ENCODE measurements around the gene PLXDC2. TPM values are rescaled to one million over a fixed set of nuclear protein-coding genes. Genes with fewer than 3 reads are reported as not detected.

PLXDC2 gene
- total and polyA plus RNA-seq, 3 experiments from 2014 or later, result 0.15 to 1.5 (median 0.38) TPM

GRCh38 chr10:19833170-19833824, 17.1 kb downstream of the PLXDC2 start:
- Histone ChIP-seq H3K27me3 (ENCODE audit: insufficient read depth, low read length, poor library complexity, severe bottlenecking) (no peaks in the 10 kb centered on the region), H3K9me3 (ENCODE audit: low read length) (no peaks in the 10 kb centered on the region), H3K4me3 (ENCODE audit: low read length) (no peak overlapping the region), H3K4me1 (ENCODE audit: insufficient read depth, low read length) (no peaks in the 10 kb centered on the region), H3K36me3 (ENCODE audit: insufficient read depth, low read length) (no peaks in the 10 kb centered on the region), H3K27ac (ENCODE audit: low read depth, low read length) (no peak overlapping the region)
- Mint-ChIP-seq H3K4me1 (no peaks in the 10 kb centered on the region), H3K27me3 (peaks cover 0 to 1% of the 10 kb centered on the region in 2 donors), H3K27ac (no peak overlapping the region), H3K4me3 (no peak overlapping the region), H3K36me3 (no peaks in the 10 kb centered on the region), H3K9me3 (peaks cover 5 to 30% (median 8%) of the 10 kb centered on the region in 5 donors)
- POLR2A ChIA-PET, result no interaction called here
- CTCF ChIA-PET, result no interaction called here
- DNase-seq, result no peak

GRCh38 chr10:19835952-19836351, 19.7 kb downstream of the PLXDC2 start:
- Histone ChIP-seq H3K27me3 (ENCODE audit: insufficient read depth, low read length, poor library complexity, severe bottlenecking) (no peaks in the 10 kb centered on the region), H3K9me3 (ENCODE audit: low read length) (no peaks in the 10 kb centered on the region), H3K36me3 (ENCODE audit: insufficient read depth, low read length) (no peaks in the 10 kb centered on the region), H3K4me1 (ENCODE audit: insufficient read depth, low read length) (no peaks in the 10 kb centered on the region), H3K27ac (ENCODE audit: low read depth, low read length) (no peak overlapping the region), H3K4me3 (ENCODE audit: low read length) (no peak overlapping the region)
- Mint-ChIP-seq H3K27ac (no peak overlapping the region), H3K9me3 (peaks cover 4 to 25% (median 5%) of the 10 kb centered on the region in 5 donors), H3K4me1 (no peaks in the 10 kb centered on the region), H3K27me3 (no peaks in the 10 kb centered on the region), H3K36me3 (no peaks in the 10 kb centered on the region), H3K4me3 (no peak overlapping the region)
- ChIA-PET CTCF (no interaction called here), POLR2A (no interaction called here)
- no peak for DNase-seq

- no peak overlapping the region for H3K27ac Mint-ChIP-seq
- no peak overlapping the region for H3K4me3 ChIP-seq (ENCODE audit: low read length)
- no peak overlapping the region for H3K4me3 Mint-ChIP-seq
- H3K9me3 Mint-ChIP-seq, result peaks cover 0 to 11% (median 2%) of the 10 kb centered on the region in 5 donors
- no peaks in the 10 kb centered on the region for H3K4me1 ChIP-seq (ENCODE audit: insufficient read depth, low read length)
- DNase-seq, result no peak
- no peaks in the 10 kb centered on the region for H3K27me3 Mint-ChIP-seq
- no peaks in the 10 kb centered on the region for H3K27me3 ChIP-seq (ENCODE audit: insufficient read depth, low read length, poor library complexity, severe bottlenecking)
- H3K36me3 ChIP-seq (ENCODE audit: insufficient read depth, low read length), result no peaks in the 10 kb centered on the region
- no peaks in the 10 kb centered on the region for H3K4me1 Mint-ChIP-seq
- ChIA-PET CTCF (no interaction called here), POLR2A (no interaction called here)
- H3K36me3 Mint-ChIP-seq, result no peaks in the 10 kb centered on the region
- H3K27ac ChIP-seq (ENCODE audit: low read depth, low read length), result no peak overlapping the region
- H3K9me3 ChIP-seq (ENCODE audit: low read length), result no peaks in the 10 kb centered on the region
Measured at GRCh38 chr10:19839090-19839489, 22.9 kb downstream of the PLXDC2 start.

- H3K4me1 Mint-ChIP-seq, result no peaks in the 10 kb centered on the region
- H3K27ac Mint-ChIP-seq, result no peak overlapping the region
- H3K27me3 Mint-ChIP-seq, result no peaks in the 10 kb centered on the region
- Histone ChIP-seq H3K9me3 (ENCODE audit: low read length) (no peaks in the 10 kb centered on the region), H3K36me3 (ENCODE audit: insufficient read depth, low read length) (no peaks in the 10 kb centered on the region), H3K27me3 (ENCODE audit: insufficient read depth, low read length, poor library complexity, severe bottlenecking) (no peaks in the 10 kb centered on the region), H3K4me3 (ENCODE audit: low read length) (no peak overlapping the region), H3K27ac (ENCODE audit: low read depth, low read length) (no peak overlapping the region), H3K4me1 (ENCODE audit: insufficient read depth, low read length) (no peaks in the 10 kb centered on the region)
- ChIA-PET CTCF (no interaction called here), POLR2A (no interaction called here)
- no peaks in the 10 kb centered on the region for H3K36me3 Mint-ChIP-seq
- no peak overlapping the region for H3K4me3 Mint-ChIP-seq
- no peak for DNase-seq
- H3K9me3 Mint-ChIP-seq, result peaks cover 0 to 11% (median 2%) of the 10 kb centered on the region in 5 donors
Measured at GRCh38 chr10:19839552-19839951, 23.3 kb downstream of the PLXDC2 start.

GRCh38 chr10:19840776-19841175, 24.5 kb downstream of the PLXDC2 start:
- H3K9me3 ChIP-seq (ENCODE audit: low read length), result no peaks in the 10 kb centered on the region
- POLR2A ChIA-PET, result no interaction called here
- Mint-ChIP-seq H3K27me3 (no peaks in the 10 kb centered on the region), H3K27ac (no peak overlapping the region), H3K4me1 (no peaks in the 10 kb centered on the region), H3K4me3 (no peak overlapping the region), H3K36me3 (no peaks in the 10 kb centered on the region), H3K9me3 (peaks cover 0 to 11% (median 5%) of the 10 kb centered on the region in 5 donors)
- DNase-seq, result no peak
- CTCF ChIA-PET, result no interaction called here
- H3K27me3 ChIP-seq (ENCODE audit: insufficient read depth, low read length, poor library complexity, severe bottlenecking), result no peaks in the 10 kb centered on the region
- no peaks in the 10 kb centered on the region for H3K36me3 ChIP-seq (ENCODE audit: insufficient read depth, low read length)
- no peak overlapping the region for H3K27ac ChIP-seq (ENCODE audit: low read depth, low read length)
- H3K4me3 ChIP-seq (ENCODE audit: low read length), result no peak overlapping the region
- H3K4me1 ChIP-seq (ENCODE audit: insufficient read depth, low read length), result no peaks in the 10 kb centered on the region

- H3K4me3 ChIP-seq (ENCODE audit: low read length), result no peak overlapping the region
- no peaks in the 10 kb centered on the region for H3K27me3 ChIP-seq (ENCODE audit: insufficient read depth, low read length, poor library complexity, severe bottlenecking)
- Mint-ChIP-seq H3K27ac (no peak overlapping the region), H3K4me3 (no peak overlapping the region), H3K27me3 (no peaks in the 10 kb centered on the region), H3K9me3 (peaks cover 0 to 6% (median 3%) of the 10 kb centered on the region in 5 donors), H3K36me3 (no peaks in the 10 kb centered on the region), H3K4me1 (no peaks in the 10 kb centered on the region)
- ChIA-PET CTCF (no interaction called here), POLR2A (no interaction called here)
- H3K4me1 ChIP-seq (ENCODE audit: insufficient read depth, low read length), result no peaks in the 10 kb centered on the region
- H3K27ac ChIP-seq (ENCODE audit: low read depth, low read length), result no peak overlapping the region
- no peaks in the 10 kb centered on the region for H3K36me3 ChIP-seq (ENCODE audit: insufficient read depth, low read length)
- H3K9me3 ChIP-seq (ENCODE audit: low read length), result no peaks in the 10 kb centered on the region
- DNase-seq, result no peak
Measured at GRCh38 chr10:19843487-19843886, 27.3 kb downstream of the PLXDC2 start.

- no peaks in the 10 kb centered on the region for H3K4me1 Mint-ChIP-seq
- ChIA-PET CTCF (no interaction called here), POLR2A (no interaction called here)
- no peaks in the 10 kb centered on the region for H3K36me3 ChIP-seq (ENCODE audit: insufficient read depth, low read length)
- peaks cover 0 to 10% (median 2%) of the 10 kb centered on the region in 5 donors for H3K9me3 Mint-ChIP-seq
- no peak overlapping the region for H3K27ac ChIP-seq (ENCODE audit: low read depth, low read length)
- H3K27me3 Mint-ChIP-seq, result no peaks in the 10 kb centered on the region
- no peaks in the 10 kb centered on the region for H3K27me3 ChIP-seq (ENCODE audit: insufficient read depth, low read length, poor library complexity, severe bottlenecking)
- H3K9me3 ChIP-seq (ENCODE audit: low read length), result no peaks in the 10 kb centered on the region
- H3K36me3 Mint-ChIP-seq, result no peaks in the 10 kb centered on the region
- DNase-seq, result no peak
- H3K4me1 ChIP-seq (ENCODE audit: insufficient read depth, low read length), result no peaks in the 10 kb centered on the region
- H3K4me3 Mint-ChIP-seq, result no peak overlapping the region
- no peak overlapping the region for H3K27ac Mint-ChIP-seq
- H3K4me3 ChIP-seq (ENCODE audit: low read length), result no peak overlapping the region
Measured at GRCh38 chr10:19845503-19846368, 29.5 kb downstream of the PLXDC2 start.

GRCh38 chr10:19847321-19847720, 31.1 kb downstream of the PLXDC2 start:
- peaks cover 0 to 10% (median 2%) of the 10 kb centered on the region in 5 donors for H3K9me3 Mint-ChIP-seq
- CTCF ChIA-PET, result no interaction called here
- DNase-seq, result no peak
- Histone ChIP-seq H3K9me3 (ENCODE audit: low read length) (no peaks in the 10 kb centered on the region), H3K27me3 (ENCODE audit: insufficient read depth, low read length, poor library complexity, severe bottlenecking) (no peaks in the 10 kb centered on the region), H3K4me1 (ENCODE audit: insufficient read depth, low read length) (no peaks in the 10 kb centered on the region), H3K36me3 (ENCODE audit: insufficient read depth, low read length) (no peaks in the 10 kb centered on the region), H3K27ac (ENCODE audit: low read depth, low read length) (no peak overlapping the region), H3K4me3 (ENCODE audit: low read length) (no peak overlapping the region)
- H3K27ac Mint-ChIP-seq, result no peak overlapping the region
- no peaks in the 10 kb centered on the region for H3K36me3 Mint-ChIP-seq
- no peak overlapping the region for H3K4me3 Mint-ChIP-seq
- no peaks in the 10 kb centered on the region for H3K27me3 Mint-ChIP-seq
- no peaks in the 10 kb centered on the region for H3K4me1 Mint-ChIP-seq
- POLR2A ChIA-PET, result no interaction called here
